Occipital lobe (tissue), 2 donors: ENCODE measurements around the gene UGT2B7. TPM values are rescaled to one million over a fixed set of nuclear protein-coding genes. Genes with fewer than 3 reads are reported as not detected.
"Not testable (repeated sequence)": the region's sequence is repeated elsewhere in the genome, so short reads cannot be mapped to it uniquely, and the experiment has no call there.

Experiments used
- DNase-seq: peaks from one replicate; lab custom pipeline; 2025; lab: John Stamatoyannopoulos, UW
- total RNA-seq: library from RNA; depleted of rRNA; stranded (reverse); fragments of >200 nt; gene quantifications from one replicate; pipeline ENCODE4 v1.2.3, GENCODE V29; 2014

Gene UGT2B7
- total RNA-seq, result not detected

DNA sequence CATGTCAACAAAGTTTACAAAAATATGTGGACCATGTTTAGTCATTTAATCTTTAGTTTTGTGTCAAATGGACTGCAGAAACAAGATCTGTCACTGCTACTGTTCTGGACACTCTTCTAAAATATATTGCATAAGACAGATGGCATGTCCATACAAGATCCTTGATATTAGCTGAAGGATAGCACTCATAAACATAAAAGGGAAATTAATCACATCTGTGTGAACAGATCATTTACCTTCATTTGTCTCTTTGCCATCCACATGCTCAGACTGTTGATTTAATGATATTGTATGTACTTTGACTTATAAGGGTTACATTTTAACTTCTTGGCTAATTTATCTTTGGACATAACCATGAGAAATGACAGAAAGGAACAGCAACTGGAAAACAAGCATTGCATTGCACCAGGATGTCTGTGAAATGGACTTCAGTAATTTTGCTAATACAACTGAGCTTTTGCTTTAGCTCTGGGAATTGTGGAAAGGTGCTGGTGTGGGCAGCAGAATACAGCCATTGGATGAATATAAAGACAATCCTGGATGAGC, at the start of gene UGT2B7:
Gene UGT2B7, plus strand, starts transcription at position 364 of the 546 bp plus-strand sequence. Its CDS starts 47 bp downstream, at position 411.
- no peak for DNase-seq

DNA sequence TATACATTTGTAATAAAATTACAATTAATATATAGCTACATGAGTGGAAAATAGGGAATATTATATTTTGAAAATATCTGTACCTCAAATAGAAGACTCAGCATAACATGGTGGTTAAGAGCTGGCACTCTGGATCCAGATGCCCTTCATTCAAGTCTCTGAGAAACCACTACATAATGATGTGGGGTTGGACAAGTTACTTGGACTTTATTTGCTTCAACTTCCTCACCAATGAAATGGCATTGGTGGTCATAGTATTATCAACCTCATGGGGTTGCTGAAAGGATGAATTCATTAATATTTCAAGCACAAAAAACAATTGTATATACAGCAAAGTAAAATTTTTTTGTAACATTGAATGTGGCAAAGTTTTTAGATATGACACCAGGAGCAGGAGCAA, 46.4 kb upstream of the UGT2B7 start:
- no peak for DNase-seq

DNA sequence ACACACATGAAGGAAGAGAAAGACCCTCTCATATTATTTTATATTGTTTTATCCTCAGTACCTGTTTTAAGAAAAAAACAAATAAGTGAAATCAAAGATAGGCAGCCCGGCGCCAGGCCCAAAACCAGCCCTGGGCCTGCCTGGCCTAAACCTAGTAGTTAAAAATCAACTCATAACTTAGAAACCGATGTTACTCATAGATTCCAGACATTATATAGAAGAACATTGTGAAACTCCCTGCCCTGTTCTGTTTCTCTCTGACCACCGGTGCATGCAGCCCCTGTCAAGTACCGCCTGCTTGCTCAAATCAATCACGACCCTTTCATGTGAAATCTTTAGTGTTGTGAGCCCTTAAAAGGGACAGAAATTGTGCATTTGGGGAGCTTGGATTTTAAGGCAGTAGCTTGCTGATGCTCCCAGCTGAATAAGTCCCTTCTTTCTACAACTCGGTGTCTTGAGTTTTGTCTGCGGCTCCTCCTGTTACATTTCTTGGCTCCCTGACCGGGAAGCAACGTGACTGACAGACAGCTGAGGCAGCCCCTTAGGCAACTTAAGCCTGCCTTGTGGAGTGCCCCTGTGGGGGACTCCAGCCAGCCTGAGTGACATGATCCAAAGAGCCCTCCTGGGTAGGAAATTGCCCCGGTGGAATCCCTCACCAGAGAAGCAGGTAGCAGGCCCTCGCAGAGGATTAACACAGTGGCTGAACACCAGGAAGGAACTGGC, 45.3 kb upstream of the UGT2B7 start:
- not testable (repeated sequence) for DNase-seq

DNA sequence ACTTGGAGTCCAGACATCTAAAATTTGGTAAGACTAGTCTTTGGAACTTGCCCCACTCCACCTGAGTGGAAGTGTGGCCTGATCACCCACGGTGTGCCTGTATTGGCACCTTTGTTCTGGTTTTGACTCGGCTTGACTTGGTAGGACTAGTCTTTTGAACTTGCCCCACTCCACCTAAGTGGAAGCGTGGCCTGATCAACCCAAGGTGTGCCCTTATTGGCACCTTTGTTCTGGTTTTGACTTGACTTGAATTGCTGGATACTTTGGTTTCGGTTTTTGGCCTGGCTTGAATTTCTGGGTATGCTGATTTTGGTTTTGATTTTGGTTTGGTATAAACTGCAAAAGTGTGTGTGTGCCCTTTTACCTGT, 44.7 kb upstream of the UGT2B7 start:
- DNase-seq, result no peak

DNA sequence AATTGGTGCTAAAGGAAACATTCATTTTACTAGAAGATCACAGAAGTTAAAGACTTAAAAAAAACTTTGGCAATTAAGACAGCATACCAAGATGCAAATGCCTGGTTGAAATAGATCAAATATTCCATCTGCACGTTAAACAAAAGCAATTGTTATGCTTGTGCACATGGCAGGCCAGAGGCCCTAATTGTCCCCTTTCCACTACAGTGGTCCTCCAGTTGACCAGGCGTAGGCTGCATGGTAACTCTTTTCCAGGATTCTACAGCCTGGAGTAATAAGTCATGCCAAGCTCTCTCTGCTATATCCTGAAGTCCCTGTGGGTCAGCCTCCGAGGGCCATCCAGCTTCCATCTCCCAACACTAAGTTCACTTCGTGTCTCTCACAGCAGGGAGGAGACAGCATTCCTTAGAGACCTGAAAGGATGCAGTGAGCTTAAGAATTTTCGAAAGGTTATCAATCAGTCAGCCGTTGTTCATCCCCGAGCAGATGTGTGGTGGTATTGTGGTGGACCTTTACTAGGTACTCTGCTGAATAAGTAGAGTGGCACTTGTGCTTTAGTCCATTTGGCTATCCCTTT, 42.9 kb upstream of the UGT2B7 start:
- not testable (repeated sequence) for DNase-seq

DNA sequence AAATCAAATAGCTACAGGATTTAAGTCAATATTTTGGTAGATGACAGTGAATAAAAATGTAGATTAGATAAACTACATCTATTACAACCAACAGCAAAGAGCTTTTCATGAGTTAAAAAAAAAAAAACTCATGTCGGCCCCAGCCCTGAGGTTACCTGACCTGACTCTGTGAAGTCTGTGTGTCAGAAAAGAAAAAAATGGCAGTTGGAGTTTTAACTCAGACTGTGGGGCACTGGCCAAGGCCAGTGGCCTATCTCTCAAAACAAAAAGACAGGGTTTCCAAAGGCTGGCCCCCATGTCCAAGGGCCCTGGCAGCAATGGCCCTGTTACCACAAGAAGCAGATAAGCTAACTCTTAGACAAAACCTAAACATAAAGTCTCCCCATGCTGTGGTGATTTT, 42.2 kb upstream of the UGT2B7 start:
- not testable (repeated sequence) for DNase-seq

DNA sequence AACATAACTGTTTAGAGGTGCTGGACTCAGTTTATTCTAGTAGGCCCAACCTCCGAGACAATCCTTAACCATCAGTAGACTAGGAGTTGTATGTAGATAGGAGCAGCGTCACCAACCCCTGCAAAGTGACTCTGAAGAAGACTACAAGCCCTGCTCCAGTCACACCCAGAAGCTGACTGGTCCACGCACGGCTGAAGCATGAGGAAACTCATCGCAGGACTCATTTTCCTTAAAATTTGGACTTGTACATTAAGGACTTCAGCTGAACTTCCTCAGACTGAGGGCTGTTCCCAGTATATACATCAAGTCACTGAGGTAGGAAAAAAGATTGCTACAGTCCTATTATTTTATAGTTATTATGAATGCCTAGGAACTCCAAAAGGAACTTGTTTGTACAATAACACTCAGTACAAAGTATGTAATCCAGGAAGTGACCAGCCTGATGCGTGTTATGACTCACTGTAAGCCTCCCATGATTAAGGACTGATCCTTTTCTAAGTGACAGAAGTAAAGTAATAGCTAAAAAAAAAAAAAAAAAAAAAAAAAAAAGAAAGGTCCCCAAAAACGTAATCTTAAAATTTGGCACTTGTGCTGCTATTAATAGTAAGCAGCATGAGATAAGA, 41.6 kb upstream of the UGT2B7 start:
- DNase-seq, result no peak

DNA sequence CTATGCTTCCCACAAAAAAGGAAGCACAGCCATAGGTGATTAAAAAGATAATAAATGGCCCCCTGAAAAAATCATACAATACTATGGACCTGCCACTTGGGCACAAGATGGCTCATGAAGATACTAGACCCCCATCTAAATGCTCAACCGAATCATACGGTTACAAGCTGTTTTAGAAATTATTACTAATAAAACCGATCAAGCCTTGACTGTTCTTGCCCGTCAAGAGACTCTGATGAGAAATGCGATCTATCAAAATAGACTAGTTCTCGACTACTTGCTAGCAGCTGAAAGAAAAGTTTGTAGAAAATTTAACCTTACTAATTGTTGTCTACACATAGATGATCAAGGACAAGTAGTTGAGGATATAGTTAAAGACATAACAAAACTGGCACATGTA, 40.1 kb upstream of the UGT2B7 start:
- DNase-seq, result no peak

DNA sequence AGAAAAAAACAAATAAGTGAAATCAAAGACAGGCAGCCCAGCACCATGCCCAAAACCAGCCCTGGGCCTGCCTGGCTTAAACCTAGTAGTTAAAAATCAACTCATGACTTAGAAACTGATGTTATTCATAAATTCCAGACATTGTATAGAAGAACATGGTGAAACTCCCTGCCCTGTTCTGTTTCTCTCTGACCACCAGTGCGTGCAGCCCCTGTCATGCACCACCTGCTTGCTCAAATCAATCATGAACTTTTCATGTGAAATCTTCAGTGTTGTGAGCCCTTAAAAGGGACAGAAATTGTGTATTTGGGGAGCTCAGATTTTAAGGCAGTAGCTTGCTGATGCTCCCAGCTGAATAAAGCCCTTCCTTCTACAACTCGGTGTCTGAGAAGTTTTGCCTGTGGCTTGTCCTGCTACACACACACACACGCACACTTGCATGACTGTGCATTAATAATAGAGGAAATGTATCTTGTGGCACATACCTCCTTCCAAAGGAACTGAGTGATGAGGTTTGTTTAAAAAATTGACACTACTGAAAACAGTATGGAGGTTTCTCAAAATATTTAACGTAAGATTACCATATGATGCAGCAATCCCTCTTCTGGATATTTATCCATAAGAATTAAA, 39.2 kb upstream of the UGT2B7 start:
- DNase-seq, result no peak

DNA sequence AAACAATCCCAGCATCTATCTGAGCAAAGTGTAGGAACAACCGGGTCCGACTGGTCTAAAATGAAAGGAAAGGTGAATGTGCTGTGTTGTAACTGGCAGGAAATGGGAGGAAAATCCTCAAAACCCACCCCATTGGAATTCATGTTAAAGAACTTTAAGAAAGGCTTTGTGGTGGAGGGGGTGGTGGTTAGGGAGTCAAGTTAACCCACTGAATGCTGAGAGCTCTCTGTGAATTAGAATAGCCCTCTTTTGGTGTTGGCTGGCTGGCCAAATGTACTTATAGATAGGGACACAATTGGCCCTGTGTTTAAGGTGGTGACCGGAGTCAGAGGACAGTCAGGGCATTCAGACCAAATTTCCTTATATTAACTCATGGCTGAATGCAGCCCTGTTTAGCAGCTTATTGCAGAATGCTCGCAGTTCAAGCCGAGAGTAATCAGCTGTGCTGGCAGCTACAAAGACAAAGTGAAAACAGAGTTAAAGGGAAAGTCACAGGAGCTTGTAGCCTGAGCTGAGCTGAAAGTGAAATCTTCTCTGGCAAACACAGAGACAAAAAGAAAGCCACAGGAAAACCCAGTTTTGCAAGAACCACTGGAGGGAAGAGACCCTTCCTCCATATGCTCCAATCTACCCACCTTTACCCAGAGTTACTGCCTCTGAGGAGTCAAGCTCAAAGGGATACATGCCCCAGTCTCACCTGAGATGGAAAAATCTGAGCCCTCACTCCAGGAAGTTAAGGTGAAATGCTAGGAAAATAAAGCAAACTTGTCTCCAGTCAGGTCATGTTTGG, 38.5 kb upstream of the UGT2B7 start:
- DNase-seq, result no peak

DNA sequence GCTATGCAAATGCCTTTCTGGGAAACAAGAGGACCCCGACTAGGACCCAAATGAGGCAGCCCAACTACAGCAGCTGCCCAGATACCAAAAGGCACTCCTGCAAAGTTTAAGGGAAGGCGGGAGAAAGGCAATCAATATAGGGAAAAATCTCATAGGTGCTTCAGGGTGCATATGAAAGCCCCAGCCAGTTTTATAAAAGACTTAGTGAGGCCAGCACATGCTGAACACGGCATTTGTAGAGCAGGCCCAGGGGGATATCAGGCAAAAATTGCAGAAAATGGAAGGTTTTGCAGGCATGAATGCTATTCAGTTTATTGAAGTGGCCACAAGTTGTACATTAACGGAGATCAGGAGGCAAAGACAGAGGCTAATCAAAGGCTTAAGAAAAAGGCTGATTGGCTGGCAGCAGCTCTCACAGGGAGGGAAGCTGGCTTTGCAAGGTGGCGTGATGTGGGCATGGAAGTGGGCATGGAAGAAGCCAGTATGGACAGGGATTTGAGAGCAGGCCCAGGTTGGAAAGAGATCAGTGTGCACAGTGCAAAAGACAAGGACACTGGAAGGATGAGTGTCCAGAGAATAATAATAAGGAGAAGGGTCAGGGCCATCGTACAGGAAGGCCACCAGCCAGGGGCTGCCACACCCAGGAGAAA, 37.7 kb upstream of the UGT2B7 start:
- DNase-seq, result no peak

DNA sequence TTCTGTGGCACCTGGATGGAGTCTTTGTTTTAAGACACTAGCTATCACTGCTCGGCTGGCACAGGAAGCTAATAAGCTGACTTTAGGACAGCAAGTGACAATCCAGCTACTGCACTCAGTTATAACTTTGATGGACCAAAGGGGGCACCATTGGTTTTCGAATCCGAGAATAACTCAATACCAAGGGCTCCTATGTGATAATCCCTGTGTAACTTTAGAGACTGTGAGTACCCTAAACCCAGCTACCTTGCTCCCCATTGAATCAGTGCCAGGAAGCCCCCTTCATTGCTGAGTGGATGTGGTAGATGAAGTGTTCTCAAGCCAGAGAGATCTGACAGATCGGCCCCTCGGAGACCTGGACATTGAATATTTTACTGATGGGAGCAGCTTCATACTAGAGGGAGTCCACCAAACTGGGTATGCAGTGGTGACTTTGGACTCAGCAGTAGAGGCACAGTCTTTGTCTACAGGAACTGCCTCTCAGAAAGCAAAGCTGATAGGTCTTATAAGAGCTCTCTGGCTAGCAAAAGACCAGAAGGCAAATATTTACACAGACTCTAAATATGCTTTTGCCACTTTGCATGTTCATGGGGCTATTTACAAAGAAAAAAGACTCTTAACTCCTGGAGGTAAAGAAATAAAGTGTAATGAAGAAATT, 35.5 kb upstream of the UGT2B7 start:
- DNase-seq, result no peak

DNA sequence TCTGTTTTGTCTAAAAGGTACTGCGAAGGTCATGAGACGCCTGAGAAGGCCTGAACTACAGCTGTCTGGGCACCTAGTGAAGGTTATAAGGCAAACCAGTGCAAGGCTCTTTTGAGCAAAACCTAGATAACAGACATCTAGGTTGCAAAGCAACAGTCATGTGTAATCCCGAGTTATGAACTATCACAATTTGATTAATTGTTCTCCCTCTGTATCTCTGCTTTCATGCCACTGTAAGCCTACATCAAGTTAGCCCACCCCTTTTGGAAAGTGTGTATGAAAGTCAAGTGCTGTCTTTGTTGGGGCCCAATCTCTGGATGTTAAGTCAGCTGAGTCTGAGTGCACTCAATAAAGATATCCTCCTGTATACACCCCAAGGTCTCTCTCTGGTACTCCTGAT, 31.9 kb upstream of the UGT2B7 start:
- DNase-seq, result no peak

DNA sequence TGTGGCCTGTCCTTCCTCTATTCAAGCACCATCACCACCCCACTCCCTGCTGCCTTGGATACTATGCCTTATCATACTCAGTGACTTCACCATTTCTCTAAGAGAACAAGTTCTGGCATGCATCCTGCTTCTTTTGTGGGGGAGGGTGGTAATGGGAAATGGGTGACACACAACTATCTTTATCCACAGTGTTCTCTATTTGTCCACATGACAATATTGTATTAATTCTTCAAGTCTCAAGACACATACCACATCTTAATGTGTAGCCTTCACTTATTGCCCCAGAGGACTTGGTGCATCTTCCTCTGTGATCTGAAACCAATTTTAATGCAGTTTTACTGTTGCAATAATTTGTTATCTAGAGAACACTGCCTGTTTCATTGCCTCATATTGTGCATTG, 29.3 kb upstream of the UGT2B7 start:
- no peak for DNase-seq

DNA sequence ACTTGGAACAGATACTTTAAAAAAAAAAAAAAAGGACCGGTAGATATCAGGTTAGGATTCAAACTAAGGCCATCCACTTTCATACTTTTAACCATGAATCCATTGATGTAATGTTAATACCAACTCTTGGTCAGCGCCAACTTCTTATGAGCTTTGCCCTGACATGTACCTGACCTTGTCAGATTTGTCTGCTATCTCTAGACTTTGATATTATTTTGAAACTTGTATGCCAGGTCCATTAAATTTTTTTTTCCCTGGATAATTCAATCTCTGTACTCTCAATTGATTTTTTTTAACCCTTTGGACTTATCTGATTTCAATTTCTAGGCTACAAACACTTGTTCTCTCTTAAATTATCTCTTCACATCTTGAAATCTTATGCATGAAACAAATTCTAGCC, 27.2 kb upstream of the UGT2B7 start:
- DNase-seq, result no peak

DNA sequence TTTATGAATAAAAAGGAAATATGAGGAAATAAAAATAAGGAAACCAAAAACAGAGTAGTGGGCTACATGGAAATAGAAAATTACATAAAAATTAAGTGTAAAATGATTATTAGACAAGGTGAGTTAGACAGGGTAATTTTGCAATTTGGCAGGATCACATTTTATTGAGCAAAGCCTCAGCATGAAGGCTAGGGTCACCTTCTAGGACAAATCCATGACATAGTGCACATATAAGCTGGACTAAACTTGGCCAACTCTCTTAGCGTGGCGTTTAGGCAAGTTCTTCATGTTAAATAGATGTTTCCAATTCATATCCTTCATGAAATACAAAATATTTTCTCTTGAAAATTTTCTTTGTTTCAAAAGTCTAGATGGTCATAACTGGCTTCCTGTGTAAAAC, 25.7 kb upstream of the UGT2B7 start:
- DNase-seq, result no peak

DNA sequence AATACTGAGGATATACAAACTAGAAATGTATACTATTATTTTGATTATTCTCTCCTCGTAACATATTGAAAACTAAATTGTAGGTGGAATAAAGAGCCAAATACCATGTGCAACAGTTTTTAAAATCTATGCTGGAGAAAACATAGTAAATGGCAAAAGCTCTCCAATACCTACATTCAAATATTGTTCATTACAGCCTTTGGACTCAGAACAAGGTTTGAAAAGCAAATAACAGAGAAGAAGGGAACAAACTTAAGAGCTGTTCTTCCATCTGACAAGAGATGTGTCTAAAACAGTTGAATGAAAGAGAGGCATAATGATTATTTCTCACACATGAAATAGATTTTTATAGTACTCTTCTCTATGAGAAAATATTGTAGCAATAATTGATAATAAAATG, 25.0 kb upstream of the UGT2B7 start:
- no peak for DNase-seq

DNA sequence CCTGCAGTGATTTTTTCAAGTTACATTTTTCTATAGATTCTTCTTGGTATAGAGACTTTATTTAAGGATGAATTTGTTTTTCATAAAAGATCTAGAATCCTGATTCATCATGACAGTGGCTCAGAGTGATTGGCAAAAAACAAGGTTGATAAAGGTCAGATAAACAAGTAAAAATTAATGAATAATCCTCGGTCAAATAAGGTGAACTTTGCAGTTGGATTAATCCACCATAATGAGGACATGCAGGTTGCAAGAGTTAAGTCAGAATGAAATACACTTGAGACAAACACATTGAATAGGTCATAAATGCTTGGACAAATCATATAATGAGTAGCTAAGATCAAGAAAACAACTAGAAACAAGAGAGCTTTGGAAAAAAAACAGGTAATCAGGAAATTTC, 22.9 kb upstream of the UGT2B7 start:
- DNase-seq, result no peak

DNA sequence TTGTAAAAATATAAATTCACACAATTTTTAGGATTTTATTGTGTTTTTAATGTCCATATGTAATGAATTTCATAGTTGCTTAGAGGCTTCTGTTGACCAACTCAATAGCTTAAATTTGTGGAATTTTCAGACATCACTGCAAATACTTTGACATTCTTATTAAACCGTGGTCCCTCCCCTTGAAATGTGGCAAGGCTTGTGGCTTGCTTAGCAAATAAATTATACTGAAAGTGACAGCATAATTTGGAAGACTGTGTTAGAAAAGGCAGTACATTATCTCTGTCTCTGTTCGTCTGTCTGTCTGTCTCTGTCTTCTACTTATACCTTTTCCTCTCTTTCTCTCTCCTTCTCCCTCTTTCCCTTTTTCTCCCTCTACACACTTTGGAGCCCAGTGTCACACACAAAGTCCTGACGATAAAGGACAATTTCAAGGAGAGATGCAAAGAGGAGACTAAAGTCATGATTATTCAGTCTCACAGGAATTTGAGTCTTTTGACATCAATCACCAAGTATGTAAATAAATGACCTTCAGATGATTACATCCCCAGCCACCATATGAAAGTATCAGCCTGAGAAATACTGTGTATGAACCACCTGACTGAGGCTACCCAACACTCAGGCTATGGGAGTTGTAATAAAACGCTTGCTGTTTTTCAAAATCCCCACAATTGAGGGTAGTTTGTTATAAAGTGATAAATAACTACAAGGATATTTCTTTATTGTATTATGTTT, 21.0 kb upstream of the UGT2B7 start:
- no peak for DNase-seq

DNA sequence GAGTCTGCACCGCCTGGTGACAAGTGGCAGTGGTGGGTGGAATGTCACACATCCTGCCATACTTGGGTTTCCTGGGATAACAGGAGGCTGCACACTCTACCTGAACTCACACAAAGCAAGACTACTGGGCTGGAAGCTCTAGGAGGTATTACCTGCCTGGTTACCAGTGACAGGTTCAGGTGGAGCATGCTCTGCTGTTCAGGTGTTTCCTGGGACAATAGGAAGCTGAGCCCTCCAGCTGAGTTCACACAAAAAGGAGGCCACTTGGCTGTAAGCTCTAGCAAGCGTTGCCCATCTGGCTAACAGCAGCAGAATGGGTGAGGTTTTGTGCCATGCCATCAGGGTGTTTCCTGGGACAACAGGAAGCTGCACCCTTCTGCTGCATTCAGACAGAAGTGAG, 17.4 kb upstream of the UGT2B7 start:
- no peak for DNase-seq
